Measurements from ENCODE around the gene ST7L.

The ST7L gene

DNA sequence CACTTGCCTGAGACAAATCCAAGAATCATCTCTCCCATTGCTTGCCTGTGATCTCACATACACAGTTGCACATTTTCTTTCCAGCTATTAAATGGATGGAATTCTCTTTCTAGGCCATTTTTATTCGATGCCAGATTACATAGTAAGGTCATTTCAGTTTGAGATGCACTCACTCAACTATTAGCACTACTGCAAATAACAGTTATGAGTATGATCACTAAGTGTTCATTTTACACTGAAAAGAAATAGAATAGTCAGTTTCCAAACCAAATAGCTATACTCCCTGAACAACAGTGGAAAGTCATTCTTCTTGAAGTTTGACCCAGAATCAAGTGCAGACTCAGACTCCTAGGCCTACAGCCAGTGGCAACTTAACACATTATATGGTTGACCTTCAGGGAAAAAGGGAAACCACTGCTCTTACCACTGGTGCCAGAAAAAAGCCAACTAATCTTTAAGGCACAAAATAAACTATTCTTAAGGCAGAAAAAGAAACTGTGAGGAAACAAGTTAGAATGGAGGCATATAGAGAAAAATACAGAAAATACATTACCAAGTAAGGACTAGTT lies 78.6 kb downstream of the ST7L start:
- DNase-seq (ENCODE audit: low read depth): no peak
- H3K4me3 ChIP-seq (ENCODE audit: low read length): no peak overlapping the region
- no peak for TF ChIP-seq CTCF (conservative IDR thresholded peaks at IDR 0.05; ENCODE audit: low read depth, low read length)

DNA sequence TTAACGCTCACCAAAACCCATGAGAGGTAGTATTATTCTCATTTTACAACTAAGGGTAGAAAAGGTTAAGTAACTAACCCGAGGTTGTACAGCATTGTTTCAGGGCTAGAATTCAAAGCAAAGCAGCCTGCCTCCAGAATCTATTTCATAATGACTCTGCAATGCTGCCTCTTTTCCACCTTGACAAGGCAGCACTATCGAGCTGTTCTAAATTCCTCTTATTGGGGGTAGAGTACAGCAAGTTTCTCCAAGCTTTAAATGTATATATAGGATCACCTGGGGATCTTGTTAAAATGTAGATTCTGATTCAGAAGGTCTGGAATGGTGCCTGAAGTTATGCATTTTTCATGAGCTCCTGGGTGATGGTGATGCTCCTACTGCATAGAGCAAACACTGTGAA lies 80.1 kb downstream of the ST7L start:
- TF ChIP-seq CTCF (conservative IDR thresholded peaks at IDR 0.05; ENCODE audit: low read depth, low read length): peak; percentile 9
- no peak for DNase-seq (ENCODE audit: low read depth)
- H3K4me3 ChIP-seq (ENCODE audit: low read length): no peak overlapping the region

GRCh38 chr1:112537456-112537855 lies 81.5 kb downstream of the ST7L start:
- peak; percentile 69 for DNase-seq (ENCODE audit: low read depth)
- H3K4me3 ChIP-seq (ENCODE audit: low read length): no peak overlapping the region
- TF ChIP-seq CTCF (conservative IDR thresholded peaks at IDR 0.05; ENCODE audit: low read depth, low read length): no peak

DNA sequence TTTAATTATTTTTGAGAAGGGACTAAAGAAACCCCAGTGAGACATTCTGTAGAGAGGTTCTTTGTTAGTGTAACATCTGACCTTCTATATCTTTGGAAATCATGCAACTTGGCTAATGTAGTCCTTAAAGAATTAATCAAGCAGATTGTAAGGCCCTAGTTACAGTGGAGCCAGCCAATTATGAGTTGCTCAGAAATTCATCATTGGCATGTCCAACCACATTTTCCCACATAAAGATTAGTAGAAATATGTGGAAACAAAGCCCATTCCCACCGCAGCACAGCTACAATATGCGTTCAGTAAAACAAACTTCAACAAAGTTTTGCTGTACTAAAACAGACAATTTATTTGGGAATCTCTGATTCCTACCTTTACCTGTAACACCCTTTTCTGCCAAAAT lies 82.4 kb downstream of the ST7L start:
- H3K4me3 ChIP-seq (ENCODE audit: low read length): no peak overlapping the region
- TF ChIP-seq CTCF (conservative IDR thresholded peaks at IDR 0.05; ENCODE audit: low read depth, low read length): no peak
- peak; percentile 93 for DNase-seq (ENCODE audit: low read depth)

- TF ChIP-seq CTCF (conservative IDR thresholded peaks at IDR 0.05; ENCODE audit: low read depth, low read length): no peak
- no peak overlapping the region for H3K4me3 ChIP-seq (ENCODE audit: low read length)
- DNase-seq (ENCODE audit: low read depth): peak; percentile 75
Measured at GRCh38 chr1:112533029-112533428, 85.9 kb downstream of the ST7L start.

DNA sequence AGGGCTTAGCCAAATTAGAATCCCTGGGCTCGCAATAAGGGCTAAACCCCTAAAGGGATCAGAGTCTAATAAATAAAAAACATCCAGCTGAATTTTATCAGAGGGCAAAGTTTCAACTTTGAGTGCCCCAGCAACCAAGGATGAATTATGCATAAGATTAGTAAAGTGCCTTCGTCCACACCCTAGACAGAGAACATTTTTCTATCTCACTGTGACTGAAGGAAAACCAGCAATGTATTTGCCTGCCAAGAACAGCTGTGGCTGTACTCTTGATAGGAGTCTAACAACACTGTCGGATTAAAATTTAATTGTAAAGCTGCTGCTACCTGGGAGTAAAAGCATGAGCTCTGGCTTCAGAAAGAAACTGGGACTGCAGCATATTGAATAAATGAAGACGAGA lies 86.9 kb downstream of the ST7L start:
- no peak overlapping the region for H3K4me3 ChIP-seq (ENCODE audit: low read length)
- no peak for TF ChIP-seq CTCF (conservative IDR thresholded peaks at IDR 0.05; ENCODE audit: low read depth, low read length)
- peak; percentile 54 for DNase-seq (ENCODE audit: low read depth)

DNA sequence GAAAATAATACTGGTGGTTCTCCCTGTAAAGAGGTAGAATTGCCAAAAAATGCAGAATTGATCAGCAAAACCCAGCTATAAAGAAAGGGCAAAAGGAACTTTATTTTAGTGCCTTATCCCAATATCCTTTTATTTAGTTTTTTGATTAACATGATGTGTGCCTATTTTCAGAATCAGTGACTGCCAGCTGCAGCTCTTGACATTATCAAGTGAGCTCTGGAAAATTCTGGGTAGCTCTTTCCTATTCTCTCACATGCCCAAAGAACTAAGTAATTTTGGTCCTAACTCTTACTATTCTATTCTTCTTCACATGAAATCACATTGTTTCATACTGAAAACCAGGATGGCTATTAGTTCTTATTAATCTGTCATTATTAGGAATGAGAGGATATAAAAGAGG lies 88.1 kb downstream of the ST7L start:
- no peak for TF ChIP-seq CTCF (conservative IDR thresholded peaks at IDR 0.05; ENCODE audit: low read depth, low read length)
- no peak overlapping the region for H3K4me3 ChIP-seq (ENCODE audit: low read length)
- no peak for DNase-seq (ENCODE audit: low read depth)
